Liver (tissue), 9 donors: Measurements from ENCODE around the gene PAX7. TPM values are rescaled to one million over a fixed set of nuclear protein-coding genes. Genes with fewer than 3 reads are reported as not detected.

Source experiments
- DNase-seq: peaks from one replicate; pipeline ENCODE4 v3.0.0-alpha.2; 2017; ENCODE audit warnings: low spot score
- H3K27ac ChIP-seq, 2 donors: one replicate each; pipeline ENCODE4 v1.7.0; 2013; ENCODE audit warnings: inconsistent platforms in 2 of 2, low read length in 2 of 2, control low read depth in 1 of 2, low read depth in 1 of 2, mild to moderate bottlenecking in 1 of 2
- H3K27me3 ChIP-seq, 4 donors: one replicate each; pipeline versions ENCODE4 v1.6.1 to v1.7.0; 2013; ENCODE audit warnings: low read length in 3 of 4, inconsistent platforms in 1 of 4, mild to moderate bottlenecking in 1 of 4, moderate library complexity in 1 of 4; ENCODE audit not compliant: control insufficient read depth in 4 of 4, insufficient read depth in 4 of 4
- H3K36me3 ChIP-seq, 4 donors: one replicate each; pipeline versions ENCODE4 v1.6.1 to v1.7.0; 2013; ENCODE audit warnings: low read length in 3 of 4, mild to moderate bottlenecking in 3 of 4, low read depth in 1 of 4, moderate library complexity in 1 of 4; ENCODE audit not compliant: control insufficient read depth in 4 of 4, insufficient read depth in 3 of 4
- H3K4me1 ChIP-seq, 4 donors: one replicate each; pipeline versions ENCODE4 v1.6.1 to v1.7.0; 2013; ENCODE audit warnings: low read length in 3 of 4, mild to moderate bottlenecking in 3 of 4, moderate library complexity in 1 of 4; ENCODE audit not compliant: control insufficient read depth in 4 of 4, insufficient read depth in 4 of 4
- H3K4me3 ChIP-seq, 3 donors: one replicate each; pipeline versions ENCODE4 v1.6.1 to v1.7.0; 2013; ENCODE audit warnings: low read length in 3 of 3, control low read depth in 1 of 3, low read depth in 1 of 3, mild to moderate bottlenecking in 1 of 3
- H3K9ac ChIP-seq, 2 donors: one replicate each; pipeline ENCODE4 v1.7.0; 2013; ENCODE audit warnings: low read length in 2 of 2, mild to moderate bottlenecking in 2 of 2, moderate library complexity in 2 of 2, control low read depth in 1 of 2, low read depth in 1 of 2
- H3K9me3 ChIP-seq, 4 donors: one replicate each; pipeline versions ENCODE4 v1.6.1 to v1.7.0; 2013; ENCODE audit warnings: low read length in 3 of 4; ENCODE audit not compliant: control insufficient read depth in 4 of 4
- FOXA2 ChIP-seq: IDR thresholded peaks from 2 replicates; pipeline ENCODE4 v1.6.1; 2016; ENCODE audit warnings: antibody characterized with exemption
- HNF4A ChIP-seq, 2 donors: conservative IDR thresholded peaks; 2 replicates each; pipeline ENCODE4 v1.6.1; 2016; ENCODE audit warnings: antibody characterized with exemption in 2 of 2, mild to moderate bottlenecking in 2 of 2
- HNF4G ChIP-seq: IDR thresholded peaks from 2 replicates; pipeline ENCODE4 v1.6.1; 2016; ENCODE audit warnings: antibody characterized with exemption
- JUND ChIP-seq, 2 donors: IDR thresholded peaks; 2 replicates each; pipeline ENCODE4 v1.6.1; 2016; ENCODE audit warnings: antibody characterized with exemption in 2 of 2
- NR2F2 ChIP-seq: IDR thresholded peaks from 2 replicates; pipeline ENCODE4 v1.6.1; 2016; ENCODE audit warnings: antibody characterized with exemption
- RAD21 ChIP-seq, 2 donors: IDR thresholded peaks; 2 replicates each; pipeline ENCODE4 v1.6.1; 2016; ENCODE audit warnings: antibody characterized with exemption in 2 of 2, mild to moderate bottlenecking in 2 of 2
- RXRA ChIP-seq, 2 donors: IDR thresholded peaks; 2 replicates each; pipeline ENCODE4 v1.6.1; 2017 to 2018; ENCODE audit warnings: antibody characterized with exemption in 2 of 2, mild to moderate bottlenecking in 1 of 2
- SP1 ChIP-seq: IDR thresholded peaks from 2 replicates; pipeline ENCODE4 v1.6.1; 2018; ENCODE audit warnings: antibody characterized with exemption, mild to moderate bottlenecking
- TAF1 ChIP-seq: conservative IDR thresholded peaks from 2 replicates; pipeline ENCODE4 v1.6.1; 2016; ENCODE audit warnings: antibody characterized with exemption, mild to moderate bottlenecking
- YY1 ChIP-seq: IDR thresholded peaks from 2 replicates; pipeline ENCODE4 v1.6.1; 2016; ENCODE audit warnings: antibody characterized with exemption, mild to moderate bottlenecking
- WGBS: extraction: QIAGEN DNeasy Blood & Tissue Kit; methylation state at CpG from one replicate; pipeline ENCODE4 v1.1.7; 2013; 5-methylcytosine and 5-hydroxymethylcytosine counted together
- polyA plus RNA-seq, 2 donors: library from polyadenylated mRNA; stranded (reverse) in 1 of 2; unstranded in 1 of 2; fragments of 200-250 nt in 1 of 2; fragments of >200 nt in 1 of 2; fragmentation: Nextera tagmentation in 1 of 2; extraction: Ambion mirVana in 1 of 2; gene quantifications; one replicate each; pipeline versions ENCODE4 v1.2.1 to v1.2.3, GENCODE V29; 2013 to 2015
- total RNA-seq, 2 donors: library from RNA; depleted of rRNA; stranded (reverse); fragments of >200 nt; gene quantifications; one replicate each; pipeline ENCODE4 v1.2.3, GENCODE V29; 2014
- TF ChIP-seq, protein P1 (sequence below): fragments of 150-350 bp; IDR thresholded peaks from 2 replicates; pipeline ENCODE4 v1.5.1; 2017; ENCODE audit warnings: improper control_type of control experiment, low read depth, low read length; ENCODE audit not compliant: missing input control
- TF ChIP-seq, protein P2 (sequence below): IDR thresholded peaks from 2 replicates; pipeline ENCODE4 v1.6.1; 2016; ENCODE audit warnings: antibody characterized with exemption, mild to moderate bottlenecking
- TF ChIP-seq, protein P3 (sequence below): IDR thresholded peaks from 2 replicates; pipeline ENCODE4 v1.6.1; 2016; ENCODE audit warnings: antibody characterized with exemption
- TF ChIP-seq, protein P4 (sequence below): IDR thresholded peaks from 2 replicates; pipeline ENCODE4 v1.6.1; 2016; ENCODE audit warnings: antibody characterized with exemption
- donor health status: healthy.
- donor health status: healthy.
- donor health status: healthy.
- donor health status: healthy.
- donor health status: healthy.

PAX7 gene
- total and polyA plus RNA-seq, 4 donors, result not detected

DNA sequence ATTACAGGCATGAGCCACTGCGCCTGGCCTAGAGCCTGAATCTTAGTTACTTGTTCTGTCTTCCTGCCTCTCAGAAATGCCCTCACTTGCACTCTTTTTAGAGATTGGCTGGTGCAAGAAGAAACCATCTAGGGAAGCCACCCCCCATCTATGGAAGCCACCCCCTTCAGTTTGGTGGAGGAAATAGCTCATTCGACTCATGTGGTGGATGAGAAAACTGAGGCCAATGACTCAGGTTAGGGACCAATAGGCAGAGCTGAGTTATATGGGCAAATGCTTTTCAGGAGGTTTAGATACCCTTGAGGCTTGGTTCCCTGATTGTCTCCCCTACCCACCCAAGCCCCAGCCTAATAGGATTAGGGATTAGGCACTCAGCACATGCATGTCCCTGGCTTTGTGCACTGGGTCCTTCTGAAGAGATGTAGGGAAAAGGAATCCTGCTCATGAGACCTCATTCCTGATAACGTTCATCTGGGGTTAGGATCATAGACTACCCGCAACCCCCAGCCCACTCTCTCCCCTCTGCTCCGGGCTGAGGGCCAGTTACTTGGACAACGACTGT, 77.1 kb downstream of the PAX7 start:
- Histone ChIP-seq H3K9me3 (no peaks in the 10 kb centered on the region), H3K27ac (no peak overlapping the region), H3K9ac (no peak overlapping the region), H3K4me3 (no peak overlapping the region), H3K4me1 (peaks cover 0 to 2% (median 0%) of the 10 kb centered on the region in 4 donors), H3K27me3 (peaks cover 0 to 9% (median 0%) of the 10 kb centered on the region in 4 donors), H3K36me3 (no peaks in the 10 kb centered on the region)
- WGBS, result 77% methylated on average over 6 of the region's 6 CpGs
- no peak for DNase-seq
- TF ChIP-seq HNF4G (no peak), TAF1 (no peak)

DNA sequence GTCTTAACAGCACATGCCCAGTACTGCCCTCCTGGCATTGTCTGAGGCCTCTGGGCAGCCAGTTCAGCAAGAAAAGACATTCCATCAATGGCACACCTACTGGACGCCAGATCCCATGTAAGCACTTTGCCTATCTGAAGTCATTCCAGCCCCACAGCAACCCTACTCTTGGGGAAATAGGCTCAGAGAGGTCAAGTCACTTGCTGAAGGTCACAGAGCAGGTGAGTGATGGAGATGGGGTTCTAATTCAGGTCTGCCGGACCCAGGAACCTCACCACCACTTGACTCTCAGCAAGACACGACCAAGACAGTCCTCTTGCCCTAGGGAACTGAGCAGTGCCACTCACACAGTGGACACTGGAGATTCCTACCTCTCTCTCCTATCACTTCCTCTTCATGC, 79.4 kb downstream of the PAX7 start:
- Histone ChIP-seq H3K36me3 (no peaks in the 10 kb centered on the region), H3K27ac (no peak overlapping the region), H3K9ac (no peak overlapping the region), H3K4me3 (no peak overlapping the region), H3K4me1 (no peaks in the 10 kb centered on the region), H3K27me3 (peaks cover 0 to 9% (median 1%) of the 10 kb centered on the region in 4 donors), H3K9me3 (no peaks in the 10 kb centered on the region)
- WGBS, result 45% methylated on average over 3 of the region's 3 CpGs
- DNase-seq, result no peak
- TF ChIP-seq RXRA (IDR thresholded peaks at IDR 0.05) (no peak), JUND (IDR thresholded peaks at IDR 0.05) (no peak), SP1 (no peak), YY1 (no peak), FOXA2 (no peak), NR2F2 (no peak)
- TF ChIP-seq, protein P1, sequence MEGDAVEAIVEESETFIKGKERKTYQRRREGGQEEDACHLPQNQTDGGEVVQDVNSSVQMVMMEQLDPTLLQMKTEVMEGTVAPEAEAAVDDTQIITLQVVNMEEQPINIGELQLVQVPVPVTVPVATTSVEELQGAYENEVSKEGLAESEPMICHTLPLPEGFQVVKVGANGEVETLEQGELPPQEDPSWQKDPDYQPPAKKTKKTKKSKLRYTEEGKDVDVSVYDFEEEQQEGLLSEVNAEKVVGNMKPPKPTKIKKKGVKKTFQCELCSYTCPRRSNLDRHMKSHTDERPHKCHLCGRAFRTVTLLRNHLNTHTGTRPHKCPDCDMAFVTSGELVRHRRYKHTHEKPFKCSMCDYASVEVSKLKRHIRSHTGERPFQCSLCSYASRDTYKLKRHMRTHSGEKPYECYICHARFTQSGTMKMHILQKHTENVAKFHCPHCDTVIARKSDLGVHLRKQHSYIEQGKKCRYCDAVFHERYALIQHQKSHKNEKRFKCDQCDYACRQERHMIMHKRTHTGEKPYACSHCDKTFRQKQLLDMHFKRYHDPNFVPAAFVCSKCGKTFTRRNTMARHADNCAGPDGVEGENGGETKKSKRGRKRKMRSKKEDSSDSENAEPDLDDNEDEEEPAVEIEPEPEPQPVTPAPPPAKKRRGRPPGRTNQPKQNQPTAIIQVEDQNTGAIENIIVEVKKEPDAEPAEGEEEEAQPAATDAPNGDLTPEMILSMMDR, result no peak
- TF ChIP-seq, protein P2, sequence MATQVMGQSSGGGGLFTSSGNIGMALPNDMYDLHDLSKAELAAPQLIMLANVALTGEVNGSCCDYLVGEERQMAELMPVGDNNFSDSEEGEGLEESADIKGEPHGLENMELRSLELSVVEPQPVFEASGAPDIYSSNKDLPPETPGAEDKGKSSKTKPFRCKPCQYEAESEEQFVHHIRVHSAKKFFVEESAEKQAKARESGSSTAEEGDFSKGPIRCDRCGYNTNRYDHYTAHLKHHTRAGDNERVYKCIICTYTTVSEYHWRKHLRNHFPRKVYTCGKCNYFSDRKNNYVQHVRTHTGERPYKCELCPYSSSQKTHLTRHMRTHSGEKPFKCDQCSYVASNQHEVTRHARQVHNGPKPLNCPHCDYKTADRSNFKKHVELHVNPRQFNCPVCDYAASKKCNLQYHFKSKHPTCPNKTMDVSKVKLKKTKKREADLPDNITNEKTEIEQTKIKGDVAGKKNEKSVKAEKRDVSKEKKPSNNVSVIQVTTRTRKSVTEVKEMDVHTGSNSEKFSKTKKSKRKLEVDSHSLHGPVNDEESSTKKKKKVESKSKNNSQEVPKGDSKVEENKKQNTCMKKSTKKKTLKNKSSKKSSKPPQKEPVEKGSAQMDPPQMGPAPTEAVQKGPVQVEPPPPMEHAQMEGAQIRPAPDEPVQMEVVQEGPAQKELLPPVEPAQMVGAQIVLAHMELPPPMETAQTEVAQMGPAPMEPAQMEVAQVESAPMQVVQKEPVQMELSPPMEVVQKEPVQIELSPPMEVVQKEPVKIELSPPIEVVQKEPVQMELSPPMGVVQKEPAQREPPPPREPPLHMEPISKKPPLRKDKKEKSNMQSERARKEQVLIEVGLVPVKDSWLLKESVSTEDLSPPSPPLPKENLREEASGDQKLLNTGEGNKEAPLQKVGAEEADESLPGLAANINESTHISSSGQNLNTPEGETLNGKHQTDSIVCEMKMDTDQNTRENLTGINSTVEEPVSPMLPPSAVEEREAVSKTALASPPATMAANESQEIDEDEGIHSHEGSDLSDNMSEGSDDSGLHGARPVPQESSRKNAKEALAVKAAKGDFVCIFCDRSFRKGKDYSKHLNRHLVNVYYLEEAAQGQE, result no peak

DNA sequence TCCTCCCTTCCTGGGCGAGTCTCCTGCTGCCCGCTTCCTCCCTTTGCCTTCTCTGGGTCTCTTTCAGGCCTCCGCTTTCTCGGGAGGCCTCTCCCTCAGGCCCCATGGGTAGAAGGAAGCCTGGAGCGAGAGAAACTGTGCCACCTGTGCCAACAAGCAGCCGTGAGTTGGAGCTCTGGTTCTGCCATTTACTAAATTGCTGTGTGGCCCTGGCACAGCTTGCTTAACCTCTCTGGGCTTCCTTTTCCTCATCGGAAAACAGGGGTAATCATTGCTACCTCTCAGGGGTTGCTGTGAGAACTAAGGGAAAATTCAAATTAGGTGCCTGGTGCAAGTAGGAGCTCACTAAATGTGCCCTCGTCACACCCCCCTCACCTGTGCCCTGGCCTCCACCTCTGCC, 80.4 kb downstream of the PAX7 start:
- no peak for DNase-seq
- H3K4me3 ChIP-seq, result no peak overlapping the region
- peaks cover 0 to 8% (median 1%) of the 10 kb centered on the region in 4 donors for H3K27me3 ChIP-seq
- H3K9me3 ChIP-seq, result no peaks in the 10 kb centered on the region
- H3K27ac ChIP-seq, result no peak overlapping the region
- 56% methylated on average over 8 of the region's 8 CpGs for whole genome bisulfite sequencing
- no peak overlapping the region for H3K9ac ChIP-seq
- no peaks in the 10 kb centered on the region for H3K36me3 ChIP-seq
- TF ChIP-seq HNF4A (conservative IDR thresholded peaks at IDR 0.05) (no peak), RAD21 (IDR thresholded peaks at IDR 0.05) (no peak), NR2F2 (no peak), FOXA2 (no peak), YY1 (no peak), JUND (IDR thresholded peaks at IDR 0.05) (no peak)
- TF ChIP-seq, protein P3, sequence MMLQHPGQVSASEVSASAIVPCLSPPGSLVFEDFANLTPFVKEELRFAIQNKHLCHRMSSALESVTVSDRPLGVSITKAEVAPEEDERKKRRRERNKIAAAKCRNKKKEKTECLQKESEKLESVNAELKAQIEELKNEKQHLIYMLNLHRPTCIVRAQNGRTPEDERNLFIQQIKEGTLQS, result no peak
- TF ChIP-seq, protein P4, sequence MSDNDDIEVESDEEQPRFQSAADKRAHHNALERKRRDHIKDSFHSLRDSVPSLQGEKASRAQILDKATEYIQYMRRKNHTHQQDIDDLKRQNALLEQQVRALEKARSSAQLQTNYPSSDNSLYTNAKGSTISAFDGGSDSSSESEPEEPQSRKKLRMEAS, result no peak
- TF ChIP-seq, protein P2, result no peak
- H3K4me1 ChIP-seq, result no peaks in the 10 kb centered on the region
